Epithelial cell of proximal tubule (primary cell): ENCODE measurements around the gene ALG14. TPM values are rescaled to one million over a fixed set of nuclear protein-coding genes. Genes with fewer than 3 reads are reported as not detected.
A peak's percentile ranks its signal among the peaks of the same experiment; 100 is the strongest.

Experiments used
- DNase-seq: peaks from one replicate; pipeline ENCODE4 v3.0.0-alpha.2; 2011; ENCODE audit warnings: low read depth
- H3K4me3 ChIP-seq: 2 replicates; pipeline ENCODE4 v1.5.1; 2011; ENCODE audit warnings: low read depth, mild to moderate bottlenecking, low read length
- CTCF ChIP-seq: conservative IDR thresholded peaks from 2 replicates; pipeline ENCODE4 v1.5.1; 2012; ENCODE audit warnings: low read depth, mild to moderate bottlenecking, low read length
- total RNA-seq: library from RNA; depleted of rRNA; stranded (reverse); fragments of >200 nt; gene quantifications from 2 replicates; pipeline ENCODE4 v1.2.3, GENCODE V29; 2015

Gene ALG14
- total RNA-seq, 1 donor from 2014 or later, result 1.1 TPM

GRCh38 chr1:94929351-94930217, 143.2 kb downstream of the ALG14 start:
- DNase-seq, result no peak

GRCh38 chr1:94928293-94928939, 144.3 kb downstream of the ALG14 start:
- no peak for DNase-seq
- H3K4me3 ChIP-seq, result peak overlapping the region; percentile 85
- TF ChIP-seq CTCF, result no peak

More at GRCh38 chr1:94929351-94930217, 143.2 kb downstream of the ALG14 start:
- peak overlapping the region; percentile 85 for H3K4me3 ChIP-seq
- TF ChIP-seq CTCF, result no peak

- DNase-seq, result no peak
- no peak for TF ChIP-seq CTCF
- peak overlapping the region; percentile 85 for H3K4me3 ChIP-seq
Measured at GRCh38 chr1:94927405-94928175, 145.2 kb downstream of the ALG14 start.

GRCh38 chr1:94926915-94927404, 145.8 kb downstream of the ALG14 start, which contains the start of gene CNN3:
Gene CNN3 (minus strand): TSS chr1:94927110. CDS start chr1:94926894, 216 bp downstream.
- H3K4me3 ChIP-seq, result peak within 1 kb of the TSS; percentile 85
- TF ChIP-seq CTCF, result no peak
- DNase-seq, result no peak

- no peak for DNase-seq
- peak; percentile 38 for TF ChIP-seq CTCF
- H3K4me3 ChIP-seq, result peak overlapping the region; percentile 85
Measured at GRCh38 chr1:94926126-94926914, 146.4 kb downstream of the ALG14 start.

- TF ChIP-seq CTCF, result no peak
- H3K4me3 ChIP-seq, result peak overlapping the region; percentile 85
- no peak for DNase-seq
Measured at GRCh38 chr1:94925561-94926125, 147.1 kb downstream of the ALG14 start.
